Mammary epithelial cell (primary cell): ENCODE data around the gene IFITM2.
"Not testable (repeated sequence)": the region's sequence is repeated elsewhere in the genome, so short reads cannot be mapped to it uniquely, and the experiment has no call there.

ENCODE experiments used
- EZH2 ChIP-seq: IDR thresholded peaks from 2 replicates; pipeline ENCODE4 v1.6.1; 2012; ENCODE audit warnings: low read length, inconsistent platforms, borderline replicate concordance
- TF ChIP-seq, protein P1 (sequence below), 2 donors: IDR thresholded peaks in 1 of 2; conservative IDR thresholded peaks in 1 of 2; 2 replicates each; pipeline ENCODE4 v1.5.1; 2011 to 2012; ENCODE audit warnings: inconsistent platforms in 2 of 2, low read length in 2 of 2, mild to moderate bottlenecking in 2 of 2, control low read depth in 1 of 2, low read depth in 1 of 2; ENCODE audit not compliant: insufficient read depth in 1 of 2; ENCODE audit errors: extremely low read depth in 1 of 2

DNA sequence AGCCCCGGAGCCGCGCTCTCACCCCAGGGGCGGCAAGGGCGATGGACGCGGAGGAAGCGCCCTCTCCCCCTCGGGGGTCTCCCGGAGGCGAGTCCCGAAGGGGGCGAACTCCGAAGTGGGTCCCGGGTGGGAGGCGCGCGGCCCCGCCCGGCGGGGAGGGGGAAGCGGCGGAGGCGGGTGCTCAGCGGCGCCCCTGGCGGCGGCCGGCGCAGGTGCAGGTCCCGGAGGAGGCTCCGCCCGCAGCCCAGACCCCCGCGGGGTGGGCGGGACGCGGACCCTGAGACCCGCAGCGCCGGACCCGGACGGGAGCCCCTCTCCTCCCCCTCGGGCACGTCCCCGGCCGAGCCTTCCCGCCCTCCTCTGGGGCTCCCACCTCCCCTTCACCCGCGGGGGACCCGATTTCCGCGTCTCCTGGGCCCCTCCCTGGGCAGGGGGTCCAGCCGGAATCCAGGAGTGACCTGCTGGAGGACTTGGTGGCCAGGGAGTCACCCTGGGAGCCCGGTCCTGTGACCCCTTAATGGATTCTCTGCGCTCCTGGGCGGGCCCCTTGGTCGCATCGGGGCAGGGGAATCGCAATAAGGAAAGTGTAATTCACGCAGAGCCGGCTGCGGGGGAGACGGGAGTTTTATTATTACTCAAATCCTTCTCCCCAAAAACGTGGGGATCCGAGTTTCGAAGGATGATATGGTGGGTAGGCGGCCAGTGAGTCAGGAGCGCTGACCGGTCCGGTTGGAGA lies 3.6 kb downstream of the IFITM2 start:
- TF ChIP-seq, protein P1, sequence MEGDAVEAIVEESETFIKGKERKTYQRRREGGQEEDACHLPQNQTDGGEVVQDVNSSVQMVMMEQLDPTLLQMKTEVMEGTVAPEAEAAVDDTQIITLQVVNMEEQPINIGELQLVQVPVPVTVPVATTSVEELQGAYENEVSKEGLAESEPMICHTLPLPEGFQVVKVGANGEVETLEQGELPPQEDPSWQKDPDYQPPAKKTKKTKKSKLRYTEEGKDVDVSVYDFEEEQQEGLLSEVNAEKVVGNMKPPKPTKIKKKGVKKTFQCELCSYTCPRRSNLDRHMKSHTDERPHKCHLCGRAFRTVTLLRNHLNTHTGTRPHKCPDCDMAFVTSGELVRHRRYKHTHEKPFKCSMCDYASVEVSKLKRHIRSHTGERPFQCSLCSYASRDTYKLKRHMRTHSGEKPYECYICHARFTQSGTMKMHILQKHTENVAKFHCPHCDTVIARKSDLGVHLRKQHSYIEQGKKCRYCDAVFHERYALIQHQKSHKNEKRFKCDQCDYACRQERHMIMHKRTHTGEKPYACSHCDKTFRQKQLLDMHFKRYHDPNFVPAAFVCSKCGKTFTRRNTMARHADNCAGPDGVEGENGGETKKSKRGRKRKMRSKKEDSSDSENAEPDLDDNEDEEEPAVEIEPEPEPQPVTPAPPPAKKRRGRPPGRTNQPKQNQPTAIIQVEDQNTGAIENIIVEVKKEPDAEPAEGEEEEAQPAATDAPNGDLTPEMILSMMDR (conservative IDR thresholded peaks at IDR 0.05 in 1 of 2, IDR thresholded peaks at IDR 0.05 in 1 of 2; ENCODE audit: extremely low read depth in 1 of 2, insufficient read depth in 1 of 2, low read depth in 1 of 2, low read length in 2 of 2) = not testable (repeated sequence)
- not testable (repeated sequence) for TF ChIP-seq EZH2
